Nephron (organoid): Measurements from ENCODE around the gene WNT4.

Experiments used
- H3K27ac Mint-ChIP-seq, 3 experiments: 2 replicates each; pipeline ENCODE4 v1.8.0; 2020; ENCODE audit warnings: mixed read lengths in 3 of 3, mild to moderate bottlenecking in 2 of 3, moderate library complexity in 1 of 3
- H3K27me3 Mint-ChIP-seq: 2 replicates; pipeline ENCODE4 v1.8.0; 2021; ENCODE audit warnings: low read depth, mild to moderate bottlenecking, moderate library complexity, mixed read lengths
- H3K36me3 Mint-ChIP-seq: 2 replicates; pipeline ENCODE4 v1.8.0; 2020; ENCODE audit warnings: low read depth, mixed read lengths
- H3K4me1 Mint-ChIP-seq: 2 replicates; pipeline ENCODE4 v1.8.0; 2020; ENCODE audit warnings: mixed read lengths
- H3K4me3 Mint-ChIP-seq, 3 experiments: 2 replicates each; pipeline ENCODE4 v1.8.0; 2020; ENCODE audit warnings: mild to moderate bottlenecking in 3 of 3, mixed read lengths in 3 of 3, moderate library complexity in 2 of 3
- H3K9me3 Mint-ChIP-seq: 2 replicates; pipeline ENCODE4 v1.8.0; 2020; ENCODE audit warnings: mixed read lengths
- TF ChIP-seq, protein P1 (sequence below), 3 experiments: fragments of 200-600 bp; sonication (generic); IDR thresholded peaks; one replicate each; pipeline ENCODE4 v1.5.0; 2021; ENCODE audit warnings: antibody characterized with exemption in 3 of 3; ENCODE audit not compliant: unreplicated experiment in 3 of 3

Gene WNT4

DNA sequence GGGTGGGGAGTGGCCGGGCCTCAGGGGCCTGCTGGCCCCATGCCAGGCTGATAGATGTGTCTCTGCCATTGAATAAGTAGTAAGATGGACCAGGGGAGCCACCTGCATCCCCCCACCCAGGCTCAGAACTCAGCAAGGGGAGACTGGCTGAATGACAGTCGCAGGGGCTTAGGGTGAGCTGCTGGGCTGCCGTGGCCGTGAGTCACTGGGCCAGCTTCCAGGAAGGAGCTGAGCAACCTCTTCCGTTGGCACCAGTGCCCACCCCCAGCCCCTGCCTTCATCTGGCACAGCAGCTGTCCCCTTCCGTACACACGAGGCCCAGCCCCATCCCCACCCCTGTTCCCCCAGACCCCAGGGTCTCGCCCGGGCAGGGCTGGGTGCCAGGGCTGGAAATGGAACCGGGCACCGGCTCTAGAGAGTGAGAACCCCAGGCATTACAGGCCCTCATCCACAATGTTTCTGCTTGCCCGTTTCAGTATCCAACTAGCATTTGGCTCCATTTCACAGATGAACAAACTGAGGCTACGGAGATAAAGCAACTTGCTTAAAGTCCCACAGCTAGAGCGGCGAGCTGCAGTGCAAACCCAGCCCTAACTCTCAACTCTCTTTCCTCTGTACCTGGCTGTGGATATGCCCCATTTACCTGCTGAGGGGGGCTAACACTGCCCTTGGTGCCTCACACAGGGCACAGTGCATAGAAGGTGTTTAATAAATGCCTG, 10.2 kb downstream of the WNT4 start:
- Mint-ChIP-seq H3K27me3 (peaks cover 16% of the 10 kb centered on the region), H3K9me3 (no peaks in the 10 kb centered on the region), H3K4me3 (no peak overlapping the region), H3K36me3 (peaks cover 5% of the 10 kb centered on the region), H3K4me1 (peaks cover 39% of the 10 kb centered on the region), H3K27ac (no peak overlapping the region)
- TF ChIP-seq, protein P1, sequence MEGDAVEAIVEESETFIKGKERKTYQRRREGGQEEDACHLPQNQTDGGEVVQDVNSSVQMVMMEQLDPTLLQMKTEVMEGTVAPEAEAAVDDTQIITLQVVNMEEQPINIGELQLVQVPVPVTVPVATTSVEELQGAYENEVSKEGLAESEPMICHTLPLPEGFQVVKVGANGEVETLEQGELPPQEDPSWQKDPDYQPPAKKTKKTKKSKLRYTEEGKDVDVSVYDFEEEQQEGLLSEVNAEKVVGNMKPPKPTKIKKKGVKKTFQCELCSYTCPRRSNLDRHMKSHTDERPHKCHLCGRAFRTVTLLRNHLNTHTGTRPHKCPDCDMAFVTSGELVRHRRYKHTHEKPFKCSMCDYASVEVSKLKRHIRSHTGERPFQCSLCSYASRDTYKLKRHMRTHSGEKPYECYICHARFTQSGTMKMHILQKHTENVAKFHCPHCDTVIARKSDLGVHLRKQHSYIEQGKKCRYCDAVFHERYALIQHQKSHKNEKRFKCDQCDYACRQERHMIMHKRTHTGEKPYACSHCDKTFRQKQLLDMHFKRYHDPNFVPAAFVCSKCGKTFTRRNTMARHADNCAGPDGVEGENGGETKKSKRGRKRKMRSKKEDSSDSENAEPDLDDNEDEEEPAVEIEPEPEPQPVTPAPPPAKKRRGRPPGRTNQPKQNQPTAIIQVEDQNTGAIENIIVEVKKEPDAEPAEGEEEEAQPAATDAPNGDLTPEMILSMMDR (IDR thresholded peaks at IDR 0.05; ENCODE audit: unreplicated experiment in 3 of 3), result no peak

DNA sequence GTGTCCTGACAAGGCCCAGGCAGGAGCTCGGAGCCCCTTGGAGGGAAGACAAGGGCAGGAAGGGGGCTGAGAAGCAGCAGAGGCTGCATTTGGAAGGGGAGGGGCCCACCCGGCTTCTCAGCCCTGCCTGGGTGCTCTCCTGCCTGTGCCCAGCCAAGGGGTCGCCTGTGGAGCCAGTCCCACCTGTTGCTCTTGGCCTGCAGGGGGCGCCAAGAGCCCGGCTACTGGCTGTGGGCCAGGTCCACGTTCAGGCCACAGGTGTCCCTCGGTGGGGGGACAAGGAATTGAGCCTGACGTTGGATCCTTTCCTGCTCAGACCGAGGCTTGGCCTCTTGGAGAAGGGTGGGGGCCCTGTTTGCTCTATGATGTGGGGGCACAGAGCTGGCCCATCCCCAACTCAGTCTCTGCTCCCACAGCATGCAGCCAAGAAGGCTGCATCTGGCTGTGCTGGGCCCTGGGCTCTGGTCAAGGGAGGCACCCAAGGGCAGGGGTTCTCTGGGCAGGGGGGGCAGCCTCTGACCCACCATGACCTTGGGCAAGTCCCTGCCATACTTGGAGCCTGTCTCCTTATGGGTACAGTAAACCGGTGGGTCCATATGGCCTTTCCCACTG, 10.9 kb downstream of the WNT4 start:
- Mint-ChIP-seq H3K9me3 (no peaks in the 10 kb centered on the region), H3K27me3 (peaks cover 14% of the 10 kb centered on the region), H3K36me3 (peaks cover 5% of the 10 kb centered on the region), H3K4me3 (no peak overlapping the region), H3K27ac (no peak overlapping the region), H3K4me1 (peaks cover 37% of the 10 kb centered on the region)
- TF ChIP-seq, protein P1 (IDR thresholded peaks at IDR 0.05; ENCODE audit: unreplicated experiment in 3 of 3), result peak; percentile 76 to 89 (median 87)

DNA sequence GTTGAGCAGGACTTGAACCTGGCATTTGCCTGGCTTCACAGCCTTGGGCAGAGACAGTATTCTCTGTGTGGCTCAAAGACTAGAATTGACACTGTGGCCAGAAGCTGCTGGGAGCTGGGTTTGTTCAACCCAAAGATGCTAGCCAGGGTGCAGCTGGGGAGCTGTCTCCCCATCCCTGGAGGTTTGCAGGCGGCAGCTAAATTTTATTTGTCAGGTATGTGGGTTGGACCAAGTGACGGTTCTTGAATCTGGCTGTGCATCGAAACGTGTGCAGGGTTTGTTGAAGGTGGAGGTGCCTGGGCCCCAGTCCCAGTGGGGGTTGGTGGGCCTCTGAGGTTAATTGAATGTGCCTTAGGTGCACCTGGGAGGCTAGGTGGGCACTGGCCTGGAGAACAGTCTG, 11.8 kb downstream of the WNT4 start:
- Mint-ChIP-seq H3K36me3 (peaks cover 5% of the 10 kb centered on the region), H3K4me1 (peaks cover 39% of the 10 kb centered on the region), H3K27ac (no peak overlapping the region), H3K9me3 (no peaks in the 10 kb centered on the region), H3K27me3 (peaks cover 10% of the 10 kb centered on the region), H3K4me3 (no peak overlapping the region)
- TF ChIP-seq, protein P1 (IDR thresholded peaks at IDR 0.05; ENCODE audit: unreplicated experiment in 3 of 3), result no peak

DNA sequence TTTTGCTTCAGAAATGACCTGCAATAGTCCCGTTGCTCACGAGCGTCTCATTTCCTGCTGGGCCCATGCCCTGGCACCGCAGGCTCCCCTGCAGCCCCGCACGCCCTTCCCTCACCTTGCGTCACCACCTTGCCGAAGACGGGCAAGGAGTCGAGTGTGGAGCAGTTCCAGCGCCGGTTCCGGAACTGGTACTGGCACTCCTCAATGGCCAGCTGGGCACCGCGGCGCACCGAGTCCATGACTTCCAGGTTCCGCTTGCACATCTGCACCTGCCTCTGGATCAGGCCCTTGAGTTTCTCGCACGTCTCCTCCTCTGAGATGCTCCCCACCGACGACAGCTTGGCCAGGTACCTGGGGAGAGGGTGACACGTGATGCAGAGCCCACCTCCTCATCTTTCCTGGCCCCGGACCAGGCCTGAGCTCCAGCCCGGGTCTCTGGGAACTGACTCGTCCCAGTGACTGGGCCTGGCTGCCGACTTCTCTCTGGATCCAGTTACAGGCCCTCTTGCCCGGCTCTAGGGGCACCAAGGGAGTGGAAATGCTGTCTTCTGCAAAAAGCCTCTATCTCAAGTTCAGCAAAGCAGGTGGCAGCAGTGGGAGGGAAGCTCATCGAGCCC, 13.3 kb downstream of the WNT4 start:
- no peaks in the 10 kb centered on the region for H3K27me3 Mint-ChIP-seq
- H3K27ac Mint-ChIP-seq, result no peak overlapping the region
- peaks cover 5% of the 10 kb centered on the region for H3K36me3 Mint-ChIP-seq
- TF ChIP-seq, protein P1 (IDR thresholded peaks at IDR 0.05; ENCODE audit: unreplicated experiment in 3 of 3), result no peak
- H3K4me3 Mint-ChIP-seq, result no peak overlapping the region
- peaks cover 34% of the 10 kb centered on the region for H3K4me1 Mint-ChIP-seq
- no peaks in the 10 kb centered on the region for H3K9me3 Mint-ChIP-seq

DNA sequence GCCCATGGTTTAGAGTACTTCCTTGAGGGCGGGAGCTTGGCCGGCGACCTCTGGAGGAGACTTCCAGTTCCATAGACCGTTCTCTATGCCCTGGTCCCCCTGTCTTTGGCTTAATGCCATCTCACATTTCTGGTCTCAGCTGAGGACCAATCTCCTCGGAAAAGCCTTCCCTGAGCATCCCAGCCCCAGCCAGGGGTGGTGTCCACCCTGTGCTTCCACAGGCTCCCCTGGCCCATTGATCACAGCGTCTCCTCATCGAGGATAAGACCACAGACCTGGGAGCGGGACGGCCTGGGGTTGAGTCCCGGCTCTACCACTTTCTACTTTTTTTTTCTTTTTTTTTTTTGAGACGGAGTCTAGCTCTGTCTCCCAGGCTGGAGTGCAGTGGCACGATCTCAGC, 14.5 kb downstream of the WNT4 start:
- Mint-ChIP-seq H3K9me3 (no peaks in the 10 kb centered on the region), H3K27me3 (no peaks in the 10 kb centered on the region), H3K4me3 (no peak overlapping the region), H3K36me3 (peaks cover 5% of the 10 kb centered on the region), H3K4me1 (peaks cover 24% of the 10 kb centered on the region), H3K27ac (no peak overlapping the region)
- TF ChIP-seq, protein P1 (IDR thresholded peaks at IDR 0.05; ENCODE audit: unreplicated experiment in 3 of 3), result no peak
